ENCODE measurements around the gene RPL10A. TPM values are rescaled to one million over a fixed set of nuclear protein-coding genes. Genes with fewer than 3 reads are reported as not detected.

The RPL10A gene
- total RNA-seq = 1,618 and 1,772 TPM in 2 replicates

GRCh38 chr6:35468181-35468979 lies at the start of gene RPL10A:
TSS of gene RPL10A (plus strand) at chr6:35468401. CDS start at chr6:35468435, 34 bp downstream.
- H3K4me3 ChIP-seq (ENCODE audit: low read depth, low read length) = peak within 1 kb of the TSS; percentile 92
- DNase-seq (ENCODE audit: low read depth) = peak; percentile 52
- TF ChIP-seq, protein P1, sequence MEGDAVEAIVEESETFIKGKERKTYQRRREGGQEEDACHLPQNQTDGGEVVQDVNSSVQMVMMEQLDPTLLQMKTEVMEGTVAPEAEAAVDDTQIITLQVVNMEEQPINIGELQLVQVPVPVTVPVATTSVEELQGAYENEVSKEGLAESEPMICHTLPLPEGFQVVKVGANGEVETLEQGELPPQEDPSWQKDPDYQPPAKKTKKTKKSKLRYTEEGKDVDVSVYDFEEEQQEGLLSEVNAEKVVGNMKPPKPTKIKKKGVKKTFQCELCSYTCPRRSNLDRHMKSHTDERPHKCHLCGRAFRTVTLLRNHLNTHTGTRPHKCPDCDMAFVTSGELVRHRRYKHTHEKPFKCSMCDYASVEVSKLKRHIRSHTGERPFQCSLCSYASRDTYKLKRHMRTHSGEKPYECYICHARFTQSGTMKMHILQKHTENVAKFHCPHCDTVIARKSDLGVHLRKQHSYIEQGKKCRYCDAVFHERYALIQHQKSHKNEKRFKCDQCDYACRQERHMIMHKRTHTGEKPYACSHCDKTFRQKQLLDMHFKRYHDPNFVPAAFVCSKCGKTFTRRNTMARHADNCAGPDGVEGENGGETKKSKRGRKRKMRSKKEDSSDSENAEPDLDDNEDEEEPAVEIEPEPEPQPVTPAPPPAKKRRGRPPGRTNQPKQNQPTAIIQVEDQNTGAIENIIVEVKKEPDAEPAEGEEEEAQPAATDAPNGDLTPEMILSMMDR (conservative IDR thresholded peaks at IDR 0.05; ENCODE audit: low read depth, low read length) = peak; percentile 93

GRCh38 chr6:35419417-35419816 lies 48.8 kb upstream of the RPL10A start:
- TF ChIP-seq, protein P1 (conservative IDR thresholded peaks at IDR 0.05; ENCODE audit: low read depth, low read length) = no peak
- DNase-seq (ENCODE audit: low read depth) = no peak
- H3K4me3 ChIP-seq (ENCODE audit: low read depth, low read length) = no peak overlapping the region

GRCh38 chr6:35419961-35420360 lies 48.2 kb upstream of the RPL10A start:
- TF ChIP-seq, protein P1 (conservative IDR thresholded peaks at IDR 0.05; ENCODE audit: low read depth, low read length) = no peak
- H3K4me3 ChIP-seq (ENCODE audit: low read depth, low read length) = no peak overlapping the region

DNA sequence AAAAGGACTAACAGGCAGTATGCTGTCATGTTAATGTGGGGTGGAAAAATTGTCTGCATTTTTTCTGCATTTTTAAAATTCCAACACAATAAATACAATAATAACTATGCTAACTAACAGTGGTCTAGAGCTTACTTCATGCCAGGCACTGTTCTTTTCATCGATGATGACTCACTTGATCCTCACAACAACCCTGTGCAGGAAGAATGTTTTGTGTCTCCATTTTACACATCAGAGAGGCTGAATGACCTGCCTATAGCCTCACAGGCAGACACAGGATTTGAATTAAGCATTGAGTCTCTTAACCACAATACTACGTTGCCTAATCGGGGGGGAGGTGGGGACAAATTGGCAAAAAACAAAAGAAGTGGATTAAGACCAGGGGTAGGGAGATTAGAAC lies 42.9 kb upstream of the RPL10A start:
- no peak overlapping the region for H3K4me3 ChIP-seq (ENCODE audit: low read depth, low read length)
- DNase-seq (ENCODE audit: low read depth) = no peak
- TF ChIP-seq, protein P1 (conservative IDR thresholded peaks at IDR 0.05; ENCODE audit: low read depth, low read length) = no peak

More at GRCh38 chr6:35419961-35420360, 48.2 kb upstream of the RPL10A start:
- DNase-seq (ENCODE audit: low read depth) = no peak

DNA sequence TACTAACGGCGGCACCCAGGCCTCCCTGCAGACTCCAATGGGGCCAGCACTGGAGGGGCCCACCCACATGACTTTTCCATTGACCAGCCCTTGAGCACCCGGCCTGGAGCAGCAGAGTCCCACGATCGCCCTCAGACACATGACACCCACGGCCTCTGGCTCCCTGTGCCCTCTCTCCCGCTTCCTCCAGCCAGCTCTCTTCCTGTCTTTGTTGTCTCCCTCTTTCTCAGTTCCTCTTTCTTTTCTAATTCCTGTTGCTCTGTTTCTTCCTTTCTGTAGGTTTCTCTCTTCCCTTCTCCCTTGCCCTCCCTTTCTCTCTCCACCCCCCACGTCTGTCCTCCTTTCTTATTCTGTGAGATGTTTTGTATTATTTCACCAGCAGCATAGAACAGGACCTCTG lies 42.1 kb upstream of the RPL10A start:
- no peak overlapping the region for H3K4me3 ChIP-seq (ENCODE audit: low read depth, low read length)
- TF ChIP-seq, protein P1 (conservative IDR thresholded peaks at IDR 0.05; ENCODE audit: low read depth, low read length) = no peak
- no peak for DNase-seq (ENCODE audit: low read depth)

GRCh38 chr6:35427435-35427834 lies 40.8 kb upstream of the RPL10A start:
- TF ChIP-seq, protein P1 (conservative IDR thresholded peaks at IDR 0.05; ENCODE audit: low read depth, low read length) = no peak
- H3K4me3 ChIP-seq (ENCODE audit: low read depth, low read length) = no peak overlapping the region
- no peak for DNase-seq (ENCODE audit: low read depth)

Measured in epithelial cell of proximal tubule (primary cell).